ENCODE data around the gene BABAM2. TPM values are rescaled to one million over a fixed set of nuclear protein-coding genes. Genes with fewer than 3 reads are reported as not detected.

The BABAM2 gene
- total RNA-seq: 10 to 100 TPM; 24.3 to 46.1 (median 44.5) TPM

- Histone ChIP-seq H3K4me3 (peak within 1 kb of the TSS; percentile 59 to 83 (median 65)), H3K9me3 (no peaks in the 10 kb centered on the region), H3K4me1 (peaks cover 0 to 36% (median 10%) of the 10 kb centered on the region in 4 donors), H3K27me3 (no peaks in the 10 kb centered on the region), H3K27ac (peak within 1 kb of the TSS; percentile 95 to 99 (median 96)), H3K36me3 (no peaks in the 10 kb centered on the region)
- peak; percentile 70 to 81 for DNase-seq (ENCODE audit: low spot score in 2 of 2)
- 0 to 1% methylated on average over 45 to 75 of the region's 79 CpGs for WGBS, 2 donors
- TF ChIP-seq POLR2A (IDR thresholded peaks at IDR 0.05) (peak; percentile 76 to 86), EP300 (IDR thresholded peaks at IDR 0.05) (peak; percentile 88 to 94)
- TF ChIP-seq, protein P1, sequence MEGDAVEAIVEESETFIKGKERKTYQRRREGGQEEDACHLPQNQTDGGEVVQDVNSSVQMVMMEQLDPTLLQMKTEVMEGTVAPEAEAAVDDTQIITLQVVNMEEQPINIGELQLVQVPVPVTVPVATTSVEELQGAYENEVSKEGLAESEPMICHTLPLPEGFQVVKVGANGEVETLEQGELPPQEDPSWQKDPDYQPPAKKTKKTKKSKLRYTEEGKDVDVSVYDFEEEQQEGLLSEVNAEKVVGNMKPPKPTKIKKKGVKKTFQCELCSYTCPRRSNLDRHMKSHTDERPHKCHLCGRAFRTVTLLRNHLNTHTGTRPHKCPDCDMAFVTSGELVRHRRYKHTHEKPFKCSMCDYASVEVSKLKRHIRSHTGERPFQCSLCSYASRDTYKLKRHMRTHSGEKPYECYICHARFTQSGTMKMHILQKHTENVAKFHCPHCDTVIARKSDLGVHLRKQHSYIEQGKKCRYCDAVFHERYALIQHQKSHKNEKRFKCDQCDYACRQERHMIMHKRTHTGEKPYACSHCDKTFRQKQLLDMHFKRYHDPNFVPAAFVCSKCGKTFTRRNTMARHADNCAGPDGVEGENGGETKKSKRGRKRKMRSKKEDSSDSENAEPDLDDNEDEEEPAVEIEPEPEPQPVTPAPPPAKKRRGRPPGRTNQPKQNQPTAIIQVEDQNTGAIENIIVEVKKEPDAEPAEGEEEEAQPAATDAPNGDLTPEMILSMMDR (IDR thresholded peaks at IDR 0.05): no peak
These were observed at the start of gene BABAM2, which contains the start of gene RBKS for GRCh38 chr2:27890146-27890923. BABAM2 (plus strand) TSS chr2:27890729; CDS start chr2:27894557, 3,828 bp downstream. RBKS (minus strand) TSS chr2:27890387; CDS start chr2:27890345, 42 bp downstream.

GRCh38 chr2:27842894-27843293, 47.6 kb upstream of the BABAM2 start:
- DNase-seq (ENCODE audit: low spot score in 2 of 2): no peak
- 62 to 73% methylated on average over 5 of the region's 5 CpGs for WGBS, 2 donors
- no peak overlapping the region for H3K4me3 ChIP-seq

GRCh38 chr2:27843992-27844391, 46.5 kb upstream of the BABAM2 start:
- H3K4me1 ChIP-seq: no peaks in the 10 kb centered on the region
- H3K9me3 ChIP-seq: no peaks in the 10 kb centered on the region
- TF ChIP-seq POLR2A (IDR thresholded peaks at IDR 0.05): no peak
- no peak for TF ChIP-seq EP300 (IDR thresholded peaks at IDR 0.05)
- TF ChIP-seq, protein P1 (IDR thresholded peaks at IDR 0.05): no peak
- no peaks in the 10 kb centered on the region for H3K27me3 ChIP-seq
- no peak overlapping the region for H3K27ac ChIP-seq
- WGBS, 2 donors: 93 to 94% methylated on average over 7 of the region's 7 CpGs
- no peaks in the 10 kb centered on the region for H3K36me3 ChIP-seq
- DNase-seq (ENCODE audit: low spot score in 2 of 2): no peak
- H3K4me3 ChIP-seq: no peak overlapping the region

More at GRCh38 chr2:27842894-27843293, 47.6 kb upstream of the BABAM2 start:
- TF ChIP-seq POLR2A (IDR thresholded peaks at IDR 0.05) (no peak), EP300 (IDR thresholded peaks at IDR 0.05) (no peak)
- TF ChIP-seq, protein P1 (IDR thresholded peaks at IDR 0.05): no peak
- Histone ChIP-seq H3K4me1 (no peaks in the 10 kb centered on the region), H3K27ac (no peak overlapping the region), H3K27me3 (no peaks in the 10 kb centered on the region), H3K36me3 (no peaks in the 10 kb centered on the region), H3K9me3 (no peaks in the 10 kb centered on the region)

- no peak for TF ChIP-seq POLR2A (IDR thresholded peaks at IDR 0.05)
- no peak for TF ChIP-seq EP300 (IDR thresholded peaks at IDR 0.05)
- TF ChIP-seq, protein P1 (IDR thresholded peaks at IDR 0.05): no peak
- 43 to 47% methylated on average over 4 of the region's 4 CpGs for WGBS, 2 donors
- Histone ChIP-seq H3K4me1 (no peaks in the 10 kb centered on the region), H3K4me3 (no peak overlapping the region), H3K9me3 (no peaks in the 10 kb centered on the region), H3K27me3 (no peaks in the 10 kb centered on the region), H3K27ac (peak overlapping the region in 1 of 4 donors; percentile 44), H3K36me3 (no peaks in the 10 kb centered on the region)
- no peak for DNase-seq (ENCODE audit: low spot score in 2 of 2)
These were observed 45.7 kb upstream of the BABAM2 start for GRCh38 chr2:27844821-27845255.

DNA sequence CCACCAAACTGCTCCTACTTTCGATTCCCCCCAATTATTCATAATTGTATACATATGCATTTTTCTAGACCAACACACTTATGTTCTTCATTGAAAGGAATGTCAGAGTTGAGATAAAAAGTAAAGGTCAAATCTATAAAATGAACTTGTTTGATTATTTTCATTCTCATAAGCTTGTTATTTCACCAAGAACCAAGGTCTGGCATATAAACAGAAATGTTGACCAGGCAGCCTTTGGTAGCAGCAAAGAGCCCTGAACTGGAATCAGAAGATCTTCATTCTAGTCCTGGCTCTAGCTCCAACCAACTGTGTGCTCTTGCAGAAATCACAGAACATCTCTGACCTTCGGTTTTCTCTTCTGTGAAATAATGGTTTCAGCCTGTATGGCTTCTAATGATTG, 43.2 kb upstream of the BABAM2 start:
- TF ChIP-seq, protein P1 (IDR thresholded peaks at IDR 0.05): no peak
- no peak for TF ChIP-seq POLR2A (IDR thresholded peaks at IDR 0.05)
- no peak for TF ChIP-seq EP300 (IDR thresholded peaks at IDR 0.05)
- DNase-seq (ENCODE audit: low spot score in 2 of 2): no peak
- H3K36me3 ChIP-seq: no peaks in the 10 kb centered on the region
- 76 to 79% methylated on average over 2 of the region's 2 CpGs for WGBS, 2 donors
- H3K4me3 ChIP-seq: no peak overlapping the region
- no peak overlapping the region for H3K27ac ChIP-seq
- no peaks in the 10 kb centered on the region for H3K27me3 ChIP-seq
- H3K4me1 ChIP-seq: no peaks in the 10 kb centered on the region
- no peaks in the 10 kb centered on the region for H3K9me3 ChIP-seq
